HG03378 (cell line): ENCODE results near the gene ZYX.
"Not testable (repeated sequence)": the region's sequence is repeated elsewhere in the genome, so short reads cannot be mapped to it uniquely, and the experiment has no call there.

Experiments used
- ATAC-seq: cut with Tn5 transposase; IDR thresholded peaks from one replicate; pipeline ENCODE4 v1.9.1; 2021; ENCODE audit warnings: mild to moderate bottlenecking, moderate library complexity; ENCODE audit not compliant: unreplicated experiment

ZYX gene

DNA sequence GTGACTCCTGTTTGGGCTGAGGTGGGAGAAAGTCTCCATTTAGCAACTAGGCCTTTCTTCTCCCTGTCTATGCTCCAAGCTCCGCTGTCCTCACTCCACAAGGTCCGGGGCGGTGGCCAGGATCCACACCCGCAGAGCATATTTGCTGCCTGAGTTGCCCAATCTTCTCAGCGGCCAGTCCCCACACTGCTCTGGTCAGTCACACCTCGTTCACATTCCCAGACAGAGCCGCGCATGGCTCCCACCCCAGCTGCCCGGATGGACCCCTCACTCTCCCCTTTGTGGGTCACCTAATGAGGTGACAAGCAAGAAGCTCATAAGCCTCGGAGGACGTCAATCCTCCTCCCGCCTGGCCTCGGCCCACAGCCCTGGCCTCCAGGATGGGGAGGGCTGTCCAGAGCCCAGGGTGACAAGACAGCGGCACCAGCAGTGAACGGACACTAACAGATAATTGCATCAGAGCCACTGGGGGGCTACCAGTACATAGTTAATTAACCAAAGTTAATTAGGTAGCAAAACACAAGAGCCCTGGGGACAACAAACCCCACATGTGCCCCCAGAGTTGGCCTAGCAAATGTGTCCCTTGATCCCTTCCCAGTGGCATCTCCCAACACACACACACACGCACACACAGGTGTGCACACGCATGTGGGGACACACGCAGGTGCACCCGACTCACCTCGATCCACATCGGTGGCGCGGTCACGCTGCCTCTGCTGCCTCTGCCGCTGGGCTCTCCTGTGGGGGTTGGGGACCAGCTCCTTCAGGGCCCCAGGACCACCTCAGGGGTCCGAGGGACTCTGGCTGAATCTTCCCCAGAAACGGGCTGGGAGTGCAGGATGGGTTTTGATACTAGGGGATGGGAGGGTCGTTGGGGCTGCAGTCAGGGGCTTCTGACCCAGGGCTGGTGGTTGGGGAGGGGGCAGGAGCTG lies 15.7 kb downstream of the ZYX start:
- no peak for ATAC-seq

DNA sequence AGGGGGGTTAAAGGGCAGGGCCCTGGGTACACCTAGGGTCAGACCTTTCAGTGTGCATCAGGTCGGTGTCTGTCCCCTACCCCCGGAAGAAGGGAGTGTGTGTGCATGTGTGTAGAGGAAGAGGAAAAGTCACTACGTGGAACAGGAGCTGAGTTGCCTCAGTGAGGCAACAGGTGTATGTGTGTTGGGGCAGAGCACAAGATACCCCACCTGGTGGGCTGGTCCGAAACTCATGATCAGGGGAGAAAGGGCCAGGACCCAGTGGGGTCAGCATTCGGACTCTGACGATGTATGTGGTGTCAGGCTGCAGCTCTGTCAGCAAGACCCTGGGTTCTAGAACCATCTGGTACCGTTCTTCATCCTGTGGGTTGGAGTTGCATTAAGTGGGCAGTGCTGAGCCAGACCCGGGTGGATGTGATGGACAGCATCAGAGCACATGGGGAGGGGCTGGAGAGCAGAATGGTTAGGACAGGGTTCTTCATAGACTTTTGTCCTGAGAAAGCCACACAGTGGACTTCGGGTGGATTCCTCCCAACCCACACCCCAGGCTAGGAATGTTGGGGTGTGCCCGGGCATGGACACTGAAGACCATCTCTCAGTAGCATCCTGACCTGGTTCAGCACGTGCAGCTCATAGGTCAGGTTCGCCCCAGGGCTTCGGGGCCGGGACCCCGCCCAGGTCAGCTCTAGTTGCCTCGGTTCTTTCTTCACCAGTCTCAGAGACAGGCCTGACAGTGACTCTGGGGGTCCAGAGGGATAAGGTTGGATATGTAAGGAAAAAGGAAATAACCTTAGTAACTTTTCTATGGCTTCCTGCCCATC lies 16.8 kb downstream of the ZYX start:
- ATAC-seq, result no peak

DNA sequence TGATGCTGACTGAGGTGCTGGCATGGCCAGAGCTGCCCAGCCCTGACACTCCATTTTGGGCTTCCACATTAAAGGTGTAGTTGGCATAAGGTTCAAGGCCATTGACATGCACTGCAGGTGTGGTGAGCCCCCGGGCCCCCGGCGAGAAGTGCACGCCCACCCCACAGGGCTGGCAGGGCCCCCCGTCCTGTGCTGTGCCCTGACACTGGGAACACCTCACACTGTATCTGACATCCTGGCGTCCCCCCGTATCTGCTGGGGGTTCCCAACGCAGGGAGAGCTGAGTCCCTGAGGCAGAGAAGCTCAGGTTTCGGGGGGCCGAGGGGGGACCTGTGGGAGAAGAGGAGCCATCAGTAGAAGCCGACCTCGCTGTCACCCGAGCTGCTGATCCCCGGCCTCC lies 17.5 kb downstream of the ZYX start:
- ATAC-seq, result no peak

DNA sequence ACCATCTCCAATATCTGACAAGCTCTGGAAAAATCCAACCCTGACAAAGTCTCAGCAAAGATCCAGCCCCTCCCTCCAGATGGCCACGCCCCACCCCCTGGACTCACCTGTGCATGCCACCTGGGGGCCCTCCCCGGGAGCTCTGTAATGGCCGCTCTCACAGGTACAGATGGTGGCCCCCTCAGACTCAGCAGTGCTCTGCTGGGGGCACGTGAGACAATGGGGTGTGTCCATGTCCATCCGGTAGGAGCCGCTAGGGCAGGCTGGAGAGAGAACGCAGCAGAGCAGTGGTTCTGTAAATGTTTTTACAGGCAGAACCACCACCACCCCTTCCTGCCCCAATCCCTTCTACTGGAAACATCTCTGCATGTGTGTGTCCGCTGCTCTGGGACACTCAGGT lies 18.0 kb downstream of the ZYX start:
- no peak for ATAC-seq

DNA sequence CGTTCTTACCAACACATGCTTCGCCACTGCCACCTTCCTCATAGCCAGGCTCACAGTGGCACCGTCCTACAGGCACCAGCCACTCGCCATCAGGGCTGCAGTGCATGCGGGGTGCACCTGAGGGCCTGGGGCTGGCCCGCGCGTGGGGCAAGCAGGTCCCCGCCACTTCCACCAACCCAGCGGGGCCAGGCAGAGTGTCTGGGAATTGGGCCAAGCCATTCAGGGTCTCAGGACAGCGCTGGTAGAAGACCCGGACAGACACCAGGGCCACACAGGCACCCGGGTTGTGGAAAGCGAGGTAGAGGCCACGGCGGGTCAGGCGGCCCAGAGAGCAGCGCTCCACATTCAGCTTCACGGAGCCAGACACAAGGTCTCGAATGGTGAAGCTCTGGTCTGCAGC lies 18.5 kb downstream of the ZYX start:
- no peak for ATAC-seq

GRCh38 chr7:143401265-143401664 lies 20.1 kb downstream of the ZYX start:
- ATAC-seq, result no peak

GRCh38 chr7:143402233-143402632 lies 21.1 kb downstream of the ZYX start:
- ATAC-seq, result not testable (repeated sequence)

- no peak for ATAC-seq
Observed at GRCh38 chr7:143405173-143406001, 24.2 kb downstream of the ZYX start.

DNA sequence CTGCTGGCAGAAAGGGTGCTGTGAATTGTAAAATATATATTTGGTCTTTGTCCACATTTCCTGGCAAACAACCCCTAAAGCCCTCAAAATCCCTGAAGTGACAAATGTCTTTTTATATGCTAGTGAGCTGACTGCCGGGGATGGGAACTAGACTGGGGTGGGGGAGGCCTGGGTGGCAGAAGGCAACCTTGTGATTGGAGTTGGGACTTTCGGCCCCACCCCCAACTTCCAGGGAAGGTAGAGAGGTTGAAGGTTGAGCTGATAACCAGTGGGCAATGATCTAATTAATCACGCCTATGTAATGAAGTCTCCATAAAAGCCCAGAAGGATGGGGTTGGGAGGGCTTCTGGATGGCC lies 24.8 kb downstream of the ZYX start:
- no peak for ATAC-seq

- no peak for ATAC-seq
Observed at GRCh38 chr7:143407287-143408251, 26.4 kb downstream of the ZYX start.

DNA sequence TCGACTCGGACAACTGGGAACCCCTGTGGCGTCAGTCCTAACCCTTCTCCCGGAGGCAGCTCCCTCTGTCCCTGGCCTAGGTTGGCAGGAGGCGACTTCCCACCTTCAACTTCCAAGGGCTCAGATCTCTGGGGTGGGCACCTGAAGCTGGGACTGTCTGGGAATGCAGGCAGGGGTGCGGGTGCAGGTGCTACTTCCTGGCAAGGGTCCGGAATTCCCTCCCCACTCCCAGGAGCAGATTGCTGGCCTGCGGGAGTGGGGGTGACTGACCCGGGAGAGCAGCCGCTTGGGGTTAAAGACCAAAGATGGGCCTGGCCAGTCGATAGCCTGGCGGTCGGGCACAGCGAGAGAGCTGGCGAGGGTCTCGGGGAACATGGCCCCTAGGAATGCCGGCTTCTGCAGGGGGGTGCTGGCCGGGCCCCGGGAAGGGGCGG lies 27.1 kb downstream of the ZYX start:
- no peak for ATAC-seq

GRCh38 chr7:143408686-143409561 lies 27.8 kb downstream of the ZYX start, which contains the start of gene EPHA1:
Gene EPHA1 (minus strand): TSS chr7:143408856. CDS start chr7:143408805, 51 bp downstream.
- ATAC-seq, result no peak

GRCh38 chr7:143410521-143411004 lies 29.4 kb downstream of the ZYX start:
- ATAC-seq, result no peak

DNA sequence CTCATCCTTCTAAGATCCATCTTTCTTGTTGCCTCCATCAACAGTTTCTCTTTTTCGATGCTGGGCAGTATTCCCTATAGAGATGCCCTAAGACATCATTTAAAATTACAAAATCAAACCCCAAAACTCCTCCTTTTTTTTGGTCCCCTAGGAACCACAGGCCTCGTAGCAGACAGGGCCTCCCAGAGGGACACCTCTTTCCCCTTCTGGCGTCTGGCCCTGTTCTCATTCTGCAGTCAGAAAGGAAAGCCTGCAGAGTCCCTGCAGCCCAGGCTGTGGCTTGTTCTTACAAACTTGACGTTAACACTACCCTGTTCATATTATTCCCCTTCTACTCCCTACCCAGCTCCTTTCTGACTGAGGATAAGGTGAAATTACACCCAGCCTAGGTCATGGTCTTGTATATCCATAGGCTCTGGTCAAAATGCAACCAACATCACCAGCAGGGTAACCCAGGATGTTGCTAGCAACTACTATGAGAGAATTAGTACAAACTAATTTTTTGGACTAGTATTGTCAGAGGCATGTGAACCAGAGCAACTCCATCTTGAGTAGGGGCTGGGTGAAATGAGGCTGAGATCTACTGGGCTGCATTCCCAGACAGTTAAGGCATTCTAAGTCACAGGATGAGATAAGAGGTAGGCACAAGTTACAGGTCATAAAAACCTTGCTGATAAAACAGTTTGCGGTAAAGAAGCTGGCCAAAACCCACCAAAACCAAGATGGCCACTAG lies 31.0 kb downstream of the ZYX start:
- no peak for ATAC-seq

DNA sequence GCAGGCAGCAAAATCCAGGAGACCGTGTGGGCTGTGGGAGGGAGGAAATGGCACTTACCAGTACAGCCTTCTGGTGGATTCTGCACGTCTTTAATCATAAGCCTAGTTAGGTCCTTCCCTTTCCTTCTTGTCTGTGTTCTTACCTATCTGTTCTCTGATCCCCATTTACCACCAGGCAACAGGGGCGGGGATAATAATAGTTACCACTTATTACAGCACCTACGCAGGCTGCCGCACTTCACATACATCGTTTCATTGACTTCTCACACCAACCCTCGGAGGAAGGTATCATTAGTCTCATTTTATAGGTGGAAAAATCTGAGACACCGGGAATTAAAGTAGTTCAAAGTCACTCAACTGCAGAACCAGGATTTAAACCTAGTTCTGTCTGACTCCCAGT lies 32.0 kb downstream of the ZYX start:
- ATAC-seq, result no peak

GRCh38 chr7:143415209-143415608 lies 34.1 kb downstream of the ZYX start:
- ATAC-seq, result not testable (repeated sequence)

DNA sequence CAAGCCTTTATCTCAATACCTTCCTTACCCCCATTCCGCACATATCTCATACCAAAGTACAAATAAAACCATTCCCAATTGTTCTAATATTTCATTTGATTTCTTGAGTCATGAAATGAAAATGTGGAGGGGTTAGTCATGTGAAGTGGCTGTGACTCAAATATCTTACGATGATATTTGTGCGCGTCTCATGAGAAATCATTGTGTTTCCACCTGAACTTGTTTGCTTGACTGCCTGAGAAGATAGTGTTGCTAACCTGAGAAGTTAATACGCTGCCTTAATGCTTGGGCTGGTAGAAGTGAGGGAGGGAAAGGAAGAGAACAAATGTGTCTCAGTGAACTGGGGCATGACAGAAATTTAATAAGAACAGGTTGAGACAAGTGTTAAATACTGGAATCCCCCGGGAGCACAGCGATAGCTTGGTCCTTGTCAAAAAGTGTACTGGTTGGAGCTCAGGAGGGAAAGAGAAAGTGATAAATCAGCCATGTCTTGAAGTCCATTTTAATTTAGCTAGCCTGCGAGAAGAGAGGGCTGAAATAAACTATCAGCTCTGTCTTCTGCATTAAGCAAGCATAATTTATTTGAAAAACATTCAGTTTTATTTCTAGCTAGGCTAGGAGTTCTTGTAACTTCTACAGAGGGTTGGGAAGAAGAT lies 34.7 kb downstream of the ZYX start:
- ATAC-seq, result no peak
